Fibroblast of villous mesenchyme (primary cell): ENCODE data around the gene SMARCA4. TPM values are rescaled to one million over a fixed set of nuclear protein-coding genes. Genes with fewer than 3 reads are reported as not detected.

Source experiments
- DNase-seq: peaks from one replicate; pipeline ENCODE4 v3.0.0-alpha.2; 2010; ENCODE audit warnings: low read depth
- H3K4me3 ChIP-seq: 2 replicates; pipeline ENCODE4 v1.5.1; 2011; ENCODE audit warnings: low read depth, mild to moderate bottlenecking, low read length
- CTCF ChIP-seq: IDR thresholded peaks from 2 replicates; pipeline ENCODE4 v1.5.1; 2012; ENCODE audit warnings: low read depth, mild to moderate bottlenecking, low read length; ENCODE audit not compliant: insufficient read depth
- small RNA-seq: library from RNA; depleted of rRNA; stranded (forward); fragments of <200 nt; gene quantifications from one replicate; pipeline ENCODE3, GENCODE V24; 2012
- total RNA-seq: library from RNA; depleted of rRNA; stranded (reverse); fragments of >200 nt; gene quantifications from 2 replicates; pipeline ENCODE4 v1.2.3, GENCODE V29; 2012

Gene SMARCA4
- total RNA-seq, 1 donor = 96.7 TPM

DNA sequence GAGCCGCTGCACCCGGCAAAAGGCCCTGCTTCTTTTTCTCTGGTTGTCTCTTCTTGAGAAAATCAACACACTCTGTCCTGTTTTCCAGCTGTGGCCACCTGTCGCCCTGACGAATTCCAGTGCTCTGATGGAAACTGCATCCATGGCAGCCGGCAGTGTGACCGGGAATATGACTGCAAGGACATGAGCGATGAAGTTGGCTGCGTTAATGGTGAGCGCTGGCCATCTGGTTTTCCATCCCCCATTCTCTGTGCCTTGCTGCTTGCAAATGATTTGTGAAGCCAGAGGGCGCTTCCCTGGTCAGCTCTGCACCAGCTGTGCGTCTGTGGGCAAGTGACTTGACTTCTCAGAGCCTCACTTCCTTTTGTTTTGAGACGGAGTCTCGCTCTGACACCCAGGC, 145.6 kb downstream of the SMARCA4 start:
- no peak for TF ChIP-seq CTCF
- peak; percentile 44 for DNase-seq
- no peak overlapping the region for H3K4me3 ChIP-seq

DNA sequence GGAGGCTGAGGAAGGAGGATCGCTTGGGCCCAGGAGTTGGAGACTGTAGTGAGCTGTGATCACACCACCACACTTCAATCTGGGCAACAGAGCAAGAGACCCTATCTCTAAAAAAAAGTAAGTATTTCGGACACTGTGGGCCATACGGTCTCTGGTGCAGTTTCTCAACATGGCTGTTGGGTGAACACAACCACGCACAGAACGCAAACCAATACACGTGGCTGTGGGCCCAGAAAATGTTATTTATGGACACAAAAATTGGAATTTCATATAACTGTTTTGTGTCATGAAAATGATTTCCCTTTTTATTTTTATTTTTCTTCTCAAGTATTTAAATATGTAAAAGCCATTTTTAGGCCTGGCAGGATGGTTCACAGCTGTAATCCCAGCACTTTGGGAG, 147.9 kb downstream of the SMARCA4 start:
- TF ChIP-seq CTCF = no peak
- DNase-seq = no peak
- no peak overlapping the region for H3K4me3 ChIP-seq

DNA sequence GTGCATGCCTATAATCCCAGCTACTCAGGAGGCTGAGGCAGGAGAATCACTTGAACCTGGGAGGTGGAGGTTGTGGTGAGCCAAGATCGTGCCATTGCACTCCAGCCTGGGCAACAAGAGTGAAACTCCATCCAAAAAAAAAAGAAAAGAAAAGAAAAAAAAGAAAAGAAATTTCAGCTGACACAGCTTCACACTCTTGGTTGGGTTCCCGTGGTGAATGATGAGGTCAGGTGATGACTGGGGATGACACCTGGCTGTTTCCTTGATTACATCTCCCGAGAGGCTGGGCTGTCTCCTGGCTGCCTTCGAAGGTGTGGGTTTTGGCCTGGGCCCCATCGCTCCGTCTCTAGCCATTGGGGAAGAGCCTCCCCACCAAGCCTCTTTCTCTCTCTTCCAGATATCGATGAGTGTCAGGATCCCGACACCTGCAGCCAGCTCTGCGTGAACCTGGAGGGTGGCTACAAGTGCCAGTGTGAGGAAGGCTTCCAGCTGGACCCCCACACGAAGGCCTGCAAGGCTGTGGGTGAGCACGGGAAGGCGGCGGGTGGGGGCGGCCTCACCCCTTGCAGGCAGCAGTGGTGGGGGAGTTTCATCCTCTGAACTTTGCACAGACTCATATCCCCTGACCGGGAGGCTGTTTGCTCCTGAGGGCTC, 150.4 kb downstream of the SMARCA4 start:
- DNase-seq = no peak
- no peak overlapping the region for H3K4me3 ChIP-seq
- TF ChIP-seq CTCF = no peak

GRCh38 chr19:11111771-11112144, 150.9 kb downstream of the SMARCA4 start:
- DNase-seq = no peak
- H3K4me3 ChIP-seq = no peak overlapping the region
- no peak for TF ChIP-seq CTCF

Small RNA genes within 50 kb of the gene (small RNA-seq; reads per million reads assigned to genes)
- gene RF02271 = not detected
- 6.8 reads per million, percentile 86 among the genes with 10 or more reads in this experiment for gene RN7SL192P

Other genes starting within 250 kb of the SMARCA4 start
- 101 and 107 TPM in 2 replicates for gene DNM2, start 243.0 kb upstream of the SMARCA4 start, total RNA-seq
- 46.6 and 48.3 TPM in 2 replicates for gene TMED1, start 124.8 kb upstream of the SMARCA4 start, total RNA-seq
- 0.43 TPM in 1 of 2 replicates, not detected in the other for gene C19orf38, start 112.6 kb upstream of the SMARCA4 start, total RNA-seq
- 38.0 and 40.6 TPM in 2 replicates for gene CARM1, start 89.5 kb upstream of the SMARCA4 start, total RNA-seq
- gene YIPF2, start 32.4 kb upstream of the SMARCA4 start, total RNA-seq = 112 and 128 TPM in 2 replicates
- 38.7 and 41.0 TPM in 2 replicates for gene TIMM29, start 32.2 kb upstream of the SMARCA4 start, total RNA-seq
- 392 and 421 TPM in 2 replicates for gene LDLR, start 128.4 kb downstream of the SMARCA4 start, total RNA-seq
- 39.7 and 44.5 TPM in 2 replicates for gene SPC24, start 194.8 kb downstream of the SMARCA4 start, total RNA-seq
- gene KANK2, start 236.5 kb downstream of the SMARCA4 start, total RNA-seq = 253 and 312 TPM in 2 replicates